ENCODE data around the gene TRIM2.
"Not testable (repeated sequence)": the region's sequence is repeated elsewhere in the genome, so short reads cannot be mapped to it uniquely, and the experiment has no call there.

The TRIM2 gene

DNA sequence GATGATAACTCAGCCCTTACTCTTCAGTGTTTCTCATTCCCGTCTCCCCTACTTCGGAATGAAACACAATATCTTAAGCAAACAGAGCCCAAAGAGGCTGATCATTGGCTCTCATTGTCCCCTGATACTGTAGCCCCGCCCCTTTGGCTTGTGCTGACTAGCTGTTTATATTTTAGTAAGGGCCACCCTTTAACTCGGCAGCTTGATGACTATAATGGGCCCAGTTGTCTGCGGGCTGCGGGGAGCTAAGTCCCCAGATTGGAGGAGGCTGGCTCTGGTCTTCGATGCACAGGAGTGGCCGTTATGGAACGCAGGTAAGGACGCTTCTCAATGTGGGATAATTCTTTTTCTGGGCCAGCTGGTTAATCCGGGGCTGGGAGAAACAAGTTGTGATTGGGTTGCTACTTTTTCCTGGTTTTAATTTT, at the start of gene TRIM2:
TRIM2 (plus strand) TSS at position 197 of the 425 bp plus-strand sequence; CDS start at position 285, 88 bp downstream.
- no peak for DNase-seq (ENCODE audit: low spot score)

DNA sequence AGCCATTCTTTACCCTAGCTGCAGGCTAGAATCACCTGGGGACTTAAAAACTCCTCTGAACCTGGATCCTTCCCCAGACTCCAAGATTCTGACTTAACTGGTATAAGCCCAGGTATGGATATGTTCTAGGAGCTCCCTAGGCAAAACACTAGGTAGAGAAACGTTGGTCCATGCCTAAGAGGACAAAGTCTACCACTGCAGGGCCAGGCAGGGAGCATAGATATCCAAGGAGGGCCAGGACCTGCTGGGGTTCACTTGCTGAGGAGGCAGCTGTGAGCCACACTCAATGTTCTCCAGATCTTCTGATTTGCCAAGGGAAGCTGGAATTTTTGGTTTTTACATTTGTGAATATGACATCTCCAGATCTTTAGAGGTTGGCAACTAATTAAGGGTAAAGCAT, 48.6 kb upstream of the TRIM2 start:
- DNase-seq (ENCODE audit: low spot score), result no peak

DNA sequence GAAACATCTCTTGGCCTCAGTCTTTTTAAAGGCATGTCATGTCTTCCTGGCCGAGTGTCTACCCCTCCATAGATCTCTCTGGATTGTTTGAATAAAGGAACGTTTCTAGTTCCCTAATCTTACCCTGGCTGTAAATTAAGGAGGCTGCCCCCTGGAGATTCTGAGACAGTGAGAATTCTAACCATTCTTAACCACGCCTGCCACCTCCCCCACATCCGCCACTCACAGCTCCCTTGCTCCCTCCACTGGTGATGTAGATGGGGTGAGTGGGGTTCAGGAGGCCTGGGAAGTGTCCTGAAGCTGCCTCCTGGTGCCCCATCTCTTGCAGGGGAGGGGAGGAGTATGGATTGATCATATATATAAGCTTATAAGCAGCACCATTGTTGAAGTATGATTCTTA, 48.0 kb upstream of the TRIM2 start:
- no peak for DNase-seq (ENCODE audit: low spot score)

DNA sequence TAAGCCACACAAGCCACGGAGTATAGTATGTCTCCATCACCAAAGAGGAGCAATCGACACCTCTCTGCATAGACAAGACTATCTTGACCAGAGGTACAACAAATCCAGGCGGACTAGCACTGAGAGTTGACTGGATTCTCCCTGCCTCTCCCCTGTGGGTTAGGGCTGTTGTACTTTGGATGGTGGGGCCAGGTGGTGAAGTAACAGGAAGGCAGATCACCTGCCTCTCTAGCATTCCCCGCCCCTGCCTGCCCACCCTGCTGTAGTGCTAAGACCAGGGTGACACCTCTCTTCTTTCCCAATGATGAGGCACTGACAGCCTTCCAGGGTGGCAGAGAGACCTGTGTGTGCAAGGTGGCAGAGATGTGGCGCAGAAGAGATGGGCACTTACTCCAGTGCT, 47.5 kb upstream of the TRIM2 start:
- no peak for DNase-seq (ENCODE audit: low spot score)

DNA sequence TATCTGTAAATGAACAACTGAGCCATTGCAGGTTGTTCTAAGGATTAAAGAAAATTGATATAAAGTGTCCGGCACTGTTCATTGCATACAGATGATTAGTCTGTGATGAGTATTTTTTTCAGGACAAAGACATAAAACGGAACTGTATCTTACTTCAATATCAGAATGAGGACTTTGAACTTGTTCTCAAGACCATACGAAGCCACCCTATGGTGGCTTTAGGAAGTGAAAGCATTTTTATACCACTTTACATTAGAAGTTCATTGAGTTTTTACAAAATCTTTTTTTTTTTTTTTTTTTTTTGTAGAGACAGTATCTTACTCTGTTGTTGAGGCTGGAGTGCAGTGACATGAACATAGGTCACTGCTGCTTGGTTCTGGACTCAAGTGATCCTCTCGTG, 45.2 kb upstream of the TRIM2 start:
- peak; percentile 42 for DNase-seq (ENCODE audit: low spot score)

DNA sequence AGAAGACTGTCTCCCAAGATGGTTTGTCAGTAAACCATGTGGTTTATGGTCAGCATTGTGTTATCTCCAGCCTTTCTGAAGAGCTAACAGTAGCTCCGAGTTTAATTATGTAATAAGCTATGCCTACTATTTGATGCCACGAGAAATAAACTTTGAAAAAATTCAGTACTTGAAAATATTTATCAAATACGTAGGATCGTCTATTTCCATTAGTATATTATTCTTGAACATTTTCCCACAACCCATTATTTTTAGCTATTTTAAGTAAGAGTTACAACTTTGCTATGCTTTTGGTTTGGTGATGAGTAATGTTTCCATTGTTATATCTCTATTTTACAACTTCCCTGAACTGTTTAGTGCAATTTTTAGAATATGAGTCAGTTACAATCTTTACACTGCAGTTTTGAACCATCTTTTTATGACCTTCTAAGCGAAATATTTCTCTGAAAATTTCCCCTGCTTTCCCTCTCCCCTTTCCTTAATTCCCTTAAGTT, 44.5 kb upstream of the TRIM2 start:
- DNase-seq (ENCODE audit: low spot score), result no peak

DNA sequence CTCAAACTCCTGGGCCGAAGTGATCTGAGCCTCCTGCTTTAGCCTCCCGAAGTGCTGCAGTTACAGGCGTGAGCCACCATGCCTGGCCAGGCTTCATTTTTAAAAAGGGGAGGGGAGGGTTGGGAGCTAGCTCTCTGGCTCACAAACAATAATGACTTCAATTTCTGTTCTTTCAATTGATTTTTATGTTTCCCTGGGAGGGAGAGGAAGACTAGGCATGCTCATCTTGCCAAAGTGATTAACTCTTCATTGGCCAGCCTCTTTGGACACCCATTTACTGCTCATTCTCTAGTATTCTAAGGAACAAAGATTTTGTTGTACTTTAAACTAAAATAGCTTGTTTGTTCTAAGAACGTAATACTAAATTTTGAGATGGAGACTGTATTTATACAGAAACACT, 43.4 kb upstream of the TRIM2 start:
- DNase-seq (ENCODE audit: low spot score), result no peak

DNA sequence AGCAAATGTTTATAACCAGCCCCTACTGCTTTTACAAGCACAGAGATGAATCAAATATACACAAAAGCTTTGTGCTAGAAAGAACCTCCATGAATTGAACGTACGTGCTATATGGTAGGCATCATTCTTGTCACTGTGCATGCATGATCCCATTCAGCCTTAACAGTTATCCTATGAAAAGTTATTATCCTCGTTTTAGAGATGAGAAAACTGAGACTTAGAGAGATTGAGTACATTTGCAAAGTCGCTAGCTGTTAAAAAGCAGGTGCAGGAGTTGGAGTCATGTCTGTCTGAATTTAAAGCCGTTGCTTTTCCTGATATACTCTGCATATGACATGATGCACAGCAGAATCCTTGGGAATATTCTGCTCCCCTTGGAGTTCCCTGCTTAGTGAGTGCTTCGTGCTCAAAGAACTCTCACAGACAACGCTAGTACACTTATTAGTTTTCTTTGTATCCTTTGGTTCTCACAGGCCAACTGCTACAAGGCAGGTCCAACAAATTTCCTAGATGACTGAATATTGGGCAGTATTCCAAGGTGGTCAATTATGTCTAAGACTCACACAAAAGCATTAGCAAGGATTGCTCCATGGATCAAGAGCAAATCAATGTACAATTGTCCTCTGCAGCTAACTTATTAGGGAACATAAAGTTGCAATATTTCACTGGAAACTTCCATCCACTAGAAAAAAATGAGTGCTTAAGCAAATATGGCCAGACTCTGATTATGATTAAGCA, 42.8 kb upstream of the TRIM2 start:
- DNase-seq (ENCODE audit: low spot score), result no peak

DNA sequence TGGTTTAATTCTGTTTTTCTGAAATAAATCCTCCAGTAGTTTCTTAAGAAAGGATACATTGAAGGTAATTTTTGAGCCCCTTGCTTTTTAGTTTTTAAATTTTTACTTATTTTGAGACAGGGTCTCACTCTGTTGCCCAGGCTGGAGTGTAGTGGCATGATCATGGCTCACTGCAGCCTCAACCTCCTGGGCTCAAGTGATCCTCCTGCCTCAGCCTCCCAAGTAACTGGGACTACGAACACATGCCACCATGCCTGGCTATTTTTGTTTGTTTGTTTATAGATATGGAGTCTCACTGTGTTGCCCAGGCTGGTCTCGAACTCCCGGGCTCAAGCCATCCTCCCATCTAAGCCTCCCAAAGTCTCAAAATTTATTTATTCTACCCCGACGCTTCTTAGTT, 39.0 kb upstream of the TRIM2 start:
- DNase-seq (ENCODE audit: low spot score), result not testable (repeated sequence)

DNA sequence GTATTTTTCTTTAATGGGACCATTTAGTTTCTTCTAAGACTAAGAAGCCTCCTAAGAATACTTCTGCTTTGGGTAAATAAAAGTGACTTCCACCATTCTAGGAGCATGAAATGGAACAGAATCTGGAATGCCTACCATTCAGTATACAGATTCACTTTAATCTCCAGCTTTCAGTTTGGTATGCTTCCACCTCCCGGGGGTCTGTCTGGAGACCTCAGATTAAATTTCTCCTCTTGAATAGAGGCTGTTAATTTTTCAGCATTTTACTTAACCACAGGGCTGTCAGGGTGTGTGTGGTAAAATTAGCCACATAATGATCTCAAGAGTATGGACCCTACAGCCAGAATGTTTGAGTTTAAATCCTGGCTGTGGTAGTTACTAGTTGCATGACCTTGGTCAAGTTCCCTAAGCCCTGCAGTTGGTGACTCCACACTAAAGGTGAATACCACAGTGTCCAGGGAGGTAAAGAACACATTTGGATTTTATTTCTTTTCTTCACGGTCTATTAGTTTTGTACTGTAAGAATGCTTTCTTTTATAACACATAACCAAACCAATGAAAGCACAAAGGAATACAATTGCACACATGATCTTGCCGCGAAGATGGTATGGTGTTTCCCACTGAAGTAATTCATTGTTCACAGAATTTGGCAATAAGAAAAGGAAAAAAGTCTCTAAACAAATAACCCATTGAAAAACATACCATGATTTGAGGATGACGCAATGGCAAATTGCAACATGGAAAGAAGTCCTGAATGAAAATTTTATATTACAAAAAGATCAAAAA, 37.3 kb upstream of the TRIM2 start:
- DNase-seq (ENCODE audit: low spot score), result no peak

DNA sequence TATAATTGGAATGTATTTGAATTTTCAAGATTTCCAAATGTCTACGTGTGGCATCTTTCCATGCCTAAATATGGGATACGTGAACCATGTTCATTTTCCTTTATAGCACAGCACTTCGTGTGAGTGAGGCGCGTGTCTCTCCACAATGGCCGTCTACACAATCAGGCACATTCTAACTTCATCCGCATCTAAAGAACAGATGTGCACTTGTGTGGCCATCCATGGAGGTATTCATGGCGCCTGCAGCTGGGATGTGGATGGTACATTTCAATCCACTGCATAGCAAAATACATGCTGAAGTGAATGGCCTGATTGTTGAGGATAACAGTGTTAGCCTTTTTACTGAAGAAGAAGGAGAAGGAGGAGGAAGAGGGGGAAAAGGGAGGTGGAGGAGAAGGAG, 34.5 kb upstream of the TRIM2 start:
- no peak for DNase-seq (ENCODE audit: low spot score)

DNA sequence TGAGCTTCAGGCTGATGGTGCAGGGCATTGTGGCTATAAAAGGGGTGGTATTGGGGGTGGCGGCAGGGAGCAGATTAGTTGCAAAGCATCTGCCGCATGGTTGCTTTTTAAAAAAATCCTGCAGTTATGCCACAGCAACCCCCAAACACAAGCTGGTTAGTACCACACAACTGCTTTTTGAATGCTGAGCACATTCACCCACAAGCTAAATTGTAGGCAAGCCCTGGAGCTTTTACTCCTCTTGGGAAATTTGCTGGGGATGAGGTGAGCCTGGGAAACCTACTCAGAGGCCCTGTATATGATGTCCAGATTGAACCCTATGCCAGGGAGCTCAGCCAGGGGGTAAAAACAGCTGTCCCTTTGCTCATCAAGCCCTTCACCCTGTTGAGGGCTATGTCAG, 33.8 kb upstream of the TRIM2 start:
- DNase-seq (ENCODE audit: low spot score), result no peak

DNA sequence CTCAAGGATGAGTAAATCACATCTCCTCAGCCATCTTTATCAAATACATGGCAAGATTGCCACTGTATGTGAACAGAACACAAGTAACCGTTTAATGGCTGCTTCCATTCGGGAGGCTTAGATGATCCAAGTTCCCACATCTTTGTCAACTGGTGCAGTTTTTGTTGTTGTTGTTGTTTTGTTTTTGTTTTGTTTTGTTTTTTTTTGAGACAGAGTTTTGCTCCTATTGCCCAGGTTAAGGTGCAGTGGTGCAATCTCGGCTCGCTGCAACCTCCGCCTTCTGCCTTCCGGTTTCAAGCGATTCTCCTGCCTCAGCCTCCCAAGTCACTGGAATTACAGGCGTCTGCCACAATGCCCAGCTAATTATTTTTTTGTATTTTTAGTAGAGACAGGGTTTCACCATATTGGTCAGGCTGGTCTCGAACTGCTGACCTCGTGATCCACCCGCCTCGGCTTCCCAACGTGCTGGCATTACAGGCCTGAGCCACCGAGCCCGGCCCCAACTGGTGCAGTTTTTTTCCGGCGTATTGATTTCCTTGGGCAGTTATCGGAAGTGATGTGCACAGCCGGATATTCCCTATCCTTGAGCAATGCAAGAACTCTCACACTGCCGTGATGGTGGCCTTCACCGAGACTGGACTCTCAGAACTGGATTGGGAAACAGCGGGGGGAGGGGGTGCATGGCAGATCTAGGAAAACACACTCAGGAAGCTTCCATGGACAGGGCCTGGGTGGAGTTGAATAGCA, 29.2 kb upstream of the TRIM2 start:
- no peak for DNase-seq (ENCODE audit: low spot score)

DNA sequence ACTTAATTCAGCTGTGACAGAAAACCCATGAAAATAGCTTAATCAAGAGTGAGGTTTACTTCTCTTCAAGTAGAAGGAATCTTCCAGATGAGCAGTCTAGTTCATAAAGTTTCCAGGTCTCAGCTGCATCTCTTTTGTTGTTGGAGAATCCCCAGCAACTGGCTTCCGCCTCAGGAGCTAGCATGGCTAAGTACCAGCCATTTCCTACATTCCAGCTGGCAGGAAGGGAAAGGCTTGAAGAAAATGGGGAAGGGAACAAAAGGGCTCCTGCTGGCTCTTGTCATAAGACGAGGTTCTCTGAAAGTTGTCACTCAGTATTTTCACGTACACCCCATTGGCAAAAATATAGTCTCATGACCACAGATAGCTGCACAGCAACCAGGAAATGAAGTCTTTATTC, 27.3 kb upstream of the TRIM2 start:
- DNase-seq (ENCODE audit: low spot score), result no peak

DNA sequence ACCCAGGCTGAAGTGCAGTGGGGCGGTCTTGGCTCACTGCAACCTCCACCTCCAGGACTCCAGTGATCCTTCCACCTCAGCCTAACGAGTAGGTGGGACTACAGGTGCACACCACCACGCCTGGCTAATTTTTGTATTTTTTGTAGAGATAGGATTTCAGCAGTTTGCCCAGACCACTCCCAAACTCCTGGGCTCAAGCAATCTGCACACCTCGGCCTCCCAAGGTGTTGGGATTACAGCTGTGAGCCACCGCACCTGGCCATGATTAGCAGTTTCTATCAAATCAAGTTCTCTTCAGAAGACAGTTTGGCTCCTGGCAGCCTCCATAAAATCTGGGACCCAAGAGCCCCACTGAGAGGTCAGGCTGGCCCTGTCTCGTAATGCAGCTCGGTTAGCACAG, 26.4 kb upstream of the TRIM2 start:
- no peak for DNase-seq (ENCODE audit: low spot score)

DNA sequence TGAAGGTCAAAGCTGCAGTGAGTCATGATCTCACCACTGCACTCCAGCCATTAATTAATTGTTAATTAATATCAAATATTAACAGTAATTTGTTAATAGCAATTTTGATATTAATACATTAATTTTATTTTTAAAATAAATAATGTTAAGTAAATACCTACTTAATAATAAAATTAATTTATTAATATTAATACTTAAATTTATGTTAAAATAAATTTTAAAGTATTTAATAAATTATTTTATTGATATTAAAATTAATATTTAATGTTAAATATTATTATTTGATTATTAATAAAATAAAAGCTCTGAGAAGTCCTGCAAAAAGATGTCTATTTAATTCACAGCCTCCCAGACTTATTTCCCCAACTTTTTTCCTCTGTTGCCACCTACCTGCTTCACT, 25.1 kb upstream of the TRIM2 start:
- DNase-seq (ENCODE audit: low spot score), result no peak

DNA sequence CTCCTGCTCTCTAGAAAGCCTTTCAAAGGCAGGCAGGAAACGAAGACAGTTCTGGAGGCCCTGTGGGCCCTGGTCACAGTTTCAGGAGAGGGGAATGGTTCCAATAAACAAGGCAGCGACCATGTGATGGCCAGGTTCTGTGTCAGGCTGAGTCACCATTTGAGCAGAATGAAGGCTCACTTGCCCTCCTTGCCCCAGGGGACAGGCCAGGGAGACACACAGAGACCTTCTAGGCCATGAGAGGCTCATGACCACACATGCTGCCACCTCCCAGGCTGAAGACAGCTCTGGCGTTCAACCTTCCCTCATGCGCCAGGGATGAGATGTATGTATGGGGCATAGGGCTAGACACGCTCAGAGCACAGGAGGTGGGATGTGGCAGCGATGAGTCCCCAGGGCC, 22.9 kb upstream of the TRIM2 start:
- no peak for DNase-seq (ENCODE audit: low spot score)

DNA sequence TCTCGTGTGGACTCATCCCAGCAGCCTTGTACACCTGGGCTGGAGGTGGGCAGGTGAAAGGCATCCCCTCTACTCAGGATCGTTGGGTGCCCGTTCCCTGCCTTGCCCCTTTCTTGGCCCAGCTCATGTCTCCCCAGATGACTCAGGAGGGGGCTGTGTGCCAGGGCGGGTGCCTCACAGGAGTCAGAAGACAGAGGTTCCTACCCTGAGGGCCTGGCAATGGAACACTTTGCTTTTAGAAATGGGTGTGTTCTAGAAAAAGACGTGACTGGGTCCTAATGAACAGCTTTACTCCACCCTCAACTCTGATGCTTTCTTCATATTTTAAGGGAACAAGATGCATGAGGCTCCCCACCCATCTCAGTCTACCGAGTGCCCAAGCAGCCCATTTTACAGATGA, 22.5 kb upstream of the TRIM2 start:
- no peak for DNase-seq (ENCODE audit: low spot score)

DNA sequence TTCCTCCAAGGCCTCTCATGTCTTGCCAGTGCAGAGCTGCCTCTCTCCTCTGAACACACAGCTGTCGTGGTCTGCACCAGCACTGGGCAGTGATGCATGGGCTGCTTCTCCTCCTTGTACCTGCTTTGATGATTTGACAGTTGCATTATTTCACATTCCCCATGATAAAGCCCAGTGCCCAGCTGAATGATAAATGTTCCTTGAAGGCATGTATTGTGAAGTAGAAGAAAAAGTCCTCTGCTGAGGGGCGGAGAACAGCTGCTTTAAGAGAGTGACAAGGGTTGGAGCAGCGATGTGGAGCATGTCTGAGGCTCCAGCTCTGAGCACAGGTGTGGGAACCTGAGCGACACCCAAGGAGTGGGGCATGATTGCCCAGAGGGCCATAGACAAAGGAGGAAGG, 21.1 kb upstream of the TRIM2 start:
- DNase-seq (ENCODE audit: low spot score), result no peak

DNA sequence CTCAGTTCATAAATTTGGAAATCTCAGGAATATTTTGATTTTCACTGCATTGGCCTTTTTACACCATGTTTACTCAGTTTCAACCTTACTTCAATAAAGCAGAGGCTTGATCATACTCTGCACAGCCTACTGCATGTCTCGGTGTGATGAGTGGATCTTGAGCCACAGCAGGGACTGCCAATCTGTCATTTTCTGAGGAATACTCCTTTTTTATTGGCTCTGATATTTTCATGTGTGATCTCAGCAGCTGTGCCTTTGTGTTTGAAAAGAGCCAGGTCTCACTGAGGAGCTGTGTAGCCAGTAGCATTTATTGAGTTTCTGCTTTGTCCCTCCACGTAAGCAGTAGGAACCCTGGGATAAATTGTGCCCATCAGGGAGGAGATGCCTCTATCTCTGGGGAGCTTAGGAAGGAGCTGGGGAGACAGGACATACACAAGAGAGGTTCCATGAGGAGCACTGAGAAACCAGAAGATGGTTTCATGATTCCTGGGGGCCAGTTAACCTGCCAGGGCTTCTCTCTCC, 18.9 kb upstream of the TRIM2 start:
- DNase-seq (ENCODE audit: low spot score), result no peak

DNA sequence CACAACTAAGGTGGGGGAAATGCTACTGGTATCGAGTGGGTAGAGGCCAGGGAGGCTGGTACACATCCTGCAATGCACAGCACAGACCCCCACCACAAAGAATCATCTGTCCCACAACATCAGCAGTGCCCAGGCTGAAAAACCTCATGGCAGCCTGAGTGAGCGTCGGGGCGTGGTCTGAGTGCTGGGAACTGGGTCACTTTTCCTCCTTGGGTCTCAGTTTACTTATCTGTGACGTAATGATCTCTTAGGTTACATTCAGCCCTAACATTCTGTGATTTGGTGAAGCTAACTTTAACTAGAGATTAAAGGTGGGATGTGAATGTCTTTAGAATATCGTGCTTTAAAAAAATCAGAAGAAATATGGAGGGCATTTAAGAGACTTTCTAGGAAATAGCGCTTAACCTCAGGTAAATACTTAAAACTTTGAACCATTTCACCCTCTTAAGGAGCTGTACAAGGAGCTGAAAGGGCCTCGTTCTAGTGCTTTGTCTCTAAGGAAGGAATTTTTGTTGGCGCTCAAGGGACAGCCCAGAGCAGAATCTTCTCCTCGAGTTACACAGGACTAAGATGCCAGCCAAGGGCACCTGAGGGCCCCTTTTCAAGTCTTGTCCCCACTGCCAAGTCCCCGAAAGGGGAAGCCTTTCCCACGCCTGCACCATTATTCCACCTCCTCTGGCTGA, 18.1 kb upstream of the TRIM2 start:
- no peak for DNase-seq (ENCODE audit: low spot score)

All from RKO (cell line).